ENCODE data around the gene TSPAN9.

The TSPAN9 gene

GRCh38 chr12:3077572-3078081 lies 448 bp downstream of the TSPAN9 start:
- no peak for DNase-seq (ENCODE audit: low spot score)

GRCh38 chr12:3078086-3078820 lies 1.1 kb downstream of the TSPAN9 start:
- no peak for DNase-seq (ENCODE audit: low spot score)

- no peak for DNase-seq (ENCODE audit: low spot score)
These were observed 3.9 kb downstream of the TSPAN9 start for GRCh38 chr12:3081091-3081490.

GRCh38 chr12:3081886-3082285 lies 4.7 kb downstream of the TSPAN9 start:
- no peak for DNase-seq (ENCODE audit: low spot score)

- no peak for DNase-seq (ENCODE audit: low spot score)
These were observed 6.2 kb downstream of the TSPAN9 start for GRCh38 chr12:3083241-3083920.

- DNase-seq (ENCODE audit: low spot score), result no peak
These were observed 6.8 kb downstream of the TSPAN9 start for GRCh38 chr12:3083921-3084347.

GRCh38 chr12:3084742-3085141 lies 7.6 kb downstream of the TSPAN9 start:
- no peak for DNase-seq (ENCODE audit: low spot score)

- no peak for DNase-seq (ENCODE audit: low spot score)
These were observed 8.4 kb downstream of the TSPAN9 start for GRCh38 chr12:3085341-3086139.

GRCh38 chr12:3086211-3086610 lies 9.0 kb downstream of the TSPAN9 start:
- DNase-seq (ENCODE audit: low spot score), result no peak

- DNase-seq (ENCODE audit: low spot score), result no peak
These were observed 9.6 kb downstream of the TSPAN9 start for GRCh38 chr12:3086729-3087323.

GRCh38 chr12:3087758-3088650 lies 10.8 kb downstream of the TSPAN9 start:
- no peak for DNase-seq (ENCODE audit: low spot score)

- DNase-seq (ENCODE audit: low spot score), result no peak
These were observed 12.4 kb downstream of the TSPAN9 start for GRCh38 chr12:3089588-3089987.

- DNase-seq (ENCODE audit: low spot score), result no peak
These were observed 13.3 kb downstream of the TSPAN9 start for GRCh38 chr12:3090240-3091037.

GRCh38 chr12:3091038-3091319 lies 13.8 kb downstream of the TSPAN9 start:
- DNase-seq (ENCODE audit: low spot score), result no peak

GRCh38 chr12:3091382-3092241 lies 14.4 kb downstream of the TSPAN9 start:
- no peak for DNase-seq (ENCODE audit: low spot score)

GRCh38 chr12:3092764-3093163 lies 15.6 kb downstream of the TSPAN9 start:
- no peak for DNase-seq (ENCODE audit: low spot score)

GRCh38 chr12:3097186-3097804 lies 20.1 kb downstream of the TSPAN9 start:
- no peak for DNase-seq (ENCODE audit: low spot score)

GRCh38 chr12:3097836-3098235 lies 20.7 kb downstream of the TSPAN9 start:
- no peak for DNase-seq (ENCODE audit: low spot score)

GRCh38 chr12:3098436-3098835 lies 21.3 kb downstream of the TSPAN9 start:
- no peak for DNase-seq (ENCODE audit: low spot score)
